ENCODE measurements around the gene ZDHHC14.

GRCh38 chr6:157428427-157429202, 47.6 kb downstream of the ZDHHC14 start:
- TF ChIP-seq CTCF (IDR thresholded peaks at IDR 0.05; ENCODE audit: control extremely low read depth in 1 of 3, insufficient read depth in 1 of 3, low read depth in 1 of 3, low read length in 3 of 3) (no peak), CREB1 (IDR thresholded peaks at IDR 0.05) (no peak), SP1 (IDR thresholded peaks at IDR 0.05; ENCODE audit: low read depth, low read length) (no peak)
